ENCODE results near the gene SMLR1. TPM values are rescaled to one million over a fixed set of nuclear protein-coding genes. Genes with fewer than 3 reads are reported as not detected.

SMLR1 gene
- total and polyA plus RNA-seq, 2 experiments from 2014 or later: not detected

DNA sequence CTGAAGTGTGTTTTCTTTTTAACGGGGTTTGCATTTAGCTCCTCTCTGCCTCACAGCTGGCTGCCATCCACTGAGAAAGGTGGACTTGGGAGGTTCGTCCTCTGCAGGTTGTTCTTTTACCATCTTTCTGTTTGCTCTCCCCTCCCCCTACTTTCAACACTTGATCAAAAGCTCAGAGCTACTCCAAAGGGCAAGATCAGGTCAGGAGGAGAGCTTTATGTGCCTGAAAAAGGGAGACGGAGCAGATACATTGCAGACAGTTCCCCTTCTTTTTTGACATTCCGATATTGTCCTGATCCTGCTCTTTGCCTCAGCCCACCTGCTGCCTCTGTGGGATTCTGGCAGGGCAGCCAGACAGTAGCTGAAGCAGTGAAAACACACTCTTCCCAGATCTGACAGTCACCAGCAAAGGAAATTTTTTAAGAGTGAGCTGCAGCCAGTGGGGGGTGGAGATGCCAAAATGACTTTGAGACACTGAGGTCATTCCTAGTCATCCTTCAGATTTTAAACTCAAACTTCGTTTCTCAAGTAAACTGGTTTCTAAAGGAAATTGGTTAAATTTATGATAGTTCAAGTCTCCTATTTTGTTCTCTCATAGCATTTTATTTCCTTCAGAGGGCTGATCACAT lies 26.5 kb downstream of the SMLR1 start (continued):
- TF ChIP-seq, protein P1, sequence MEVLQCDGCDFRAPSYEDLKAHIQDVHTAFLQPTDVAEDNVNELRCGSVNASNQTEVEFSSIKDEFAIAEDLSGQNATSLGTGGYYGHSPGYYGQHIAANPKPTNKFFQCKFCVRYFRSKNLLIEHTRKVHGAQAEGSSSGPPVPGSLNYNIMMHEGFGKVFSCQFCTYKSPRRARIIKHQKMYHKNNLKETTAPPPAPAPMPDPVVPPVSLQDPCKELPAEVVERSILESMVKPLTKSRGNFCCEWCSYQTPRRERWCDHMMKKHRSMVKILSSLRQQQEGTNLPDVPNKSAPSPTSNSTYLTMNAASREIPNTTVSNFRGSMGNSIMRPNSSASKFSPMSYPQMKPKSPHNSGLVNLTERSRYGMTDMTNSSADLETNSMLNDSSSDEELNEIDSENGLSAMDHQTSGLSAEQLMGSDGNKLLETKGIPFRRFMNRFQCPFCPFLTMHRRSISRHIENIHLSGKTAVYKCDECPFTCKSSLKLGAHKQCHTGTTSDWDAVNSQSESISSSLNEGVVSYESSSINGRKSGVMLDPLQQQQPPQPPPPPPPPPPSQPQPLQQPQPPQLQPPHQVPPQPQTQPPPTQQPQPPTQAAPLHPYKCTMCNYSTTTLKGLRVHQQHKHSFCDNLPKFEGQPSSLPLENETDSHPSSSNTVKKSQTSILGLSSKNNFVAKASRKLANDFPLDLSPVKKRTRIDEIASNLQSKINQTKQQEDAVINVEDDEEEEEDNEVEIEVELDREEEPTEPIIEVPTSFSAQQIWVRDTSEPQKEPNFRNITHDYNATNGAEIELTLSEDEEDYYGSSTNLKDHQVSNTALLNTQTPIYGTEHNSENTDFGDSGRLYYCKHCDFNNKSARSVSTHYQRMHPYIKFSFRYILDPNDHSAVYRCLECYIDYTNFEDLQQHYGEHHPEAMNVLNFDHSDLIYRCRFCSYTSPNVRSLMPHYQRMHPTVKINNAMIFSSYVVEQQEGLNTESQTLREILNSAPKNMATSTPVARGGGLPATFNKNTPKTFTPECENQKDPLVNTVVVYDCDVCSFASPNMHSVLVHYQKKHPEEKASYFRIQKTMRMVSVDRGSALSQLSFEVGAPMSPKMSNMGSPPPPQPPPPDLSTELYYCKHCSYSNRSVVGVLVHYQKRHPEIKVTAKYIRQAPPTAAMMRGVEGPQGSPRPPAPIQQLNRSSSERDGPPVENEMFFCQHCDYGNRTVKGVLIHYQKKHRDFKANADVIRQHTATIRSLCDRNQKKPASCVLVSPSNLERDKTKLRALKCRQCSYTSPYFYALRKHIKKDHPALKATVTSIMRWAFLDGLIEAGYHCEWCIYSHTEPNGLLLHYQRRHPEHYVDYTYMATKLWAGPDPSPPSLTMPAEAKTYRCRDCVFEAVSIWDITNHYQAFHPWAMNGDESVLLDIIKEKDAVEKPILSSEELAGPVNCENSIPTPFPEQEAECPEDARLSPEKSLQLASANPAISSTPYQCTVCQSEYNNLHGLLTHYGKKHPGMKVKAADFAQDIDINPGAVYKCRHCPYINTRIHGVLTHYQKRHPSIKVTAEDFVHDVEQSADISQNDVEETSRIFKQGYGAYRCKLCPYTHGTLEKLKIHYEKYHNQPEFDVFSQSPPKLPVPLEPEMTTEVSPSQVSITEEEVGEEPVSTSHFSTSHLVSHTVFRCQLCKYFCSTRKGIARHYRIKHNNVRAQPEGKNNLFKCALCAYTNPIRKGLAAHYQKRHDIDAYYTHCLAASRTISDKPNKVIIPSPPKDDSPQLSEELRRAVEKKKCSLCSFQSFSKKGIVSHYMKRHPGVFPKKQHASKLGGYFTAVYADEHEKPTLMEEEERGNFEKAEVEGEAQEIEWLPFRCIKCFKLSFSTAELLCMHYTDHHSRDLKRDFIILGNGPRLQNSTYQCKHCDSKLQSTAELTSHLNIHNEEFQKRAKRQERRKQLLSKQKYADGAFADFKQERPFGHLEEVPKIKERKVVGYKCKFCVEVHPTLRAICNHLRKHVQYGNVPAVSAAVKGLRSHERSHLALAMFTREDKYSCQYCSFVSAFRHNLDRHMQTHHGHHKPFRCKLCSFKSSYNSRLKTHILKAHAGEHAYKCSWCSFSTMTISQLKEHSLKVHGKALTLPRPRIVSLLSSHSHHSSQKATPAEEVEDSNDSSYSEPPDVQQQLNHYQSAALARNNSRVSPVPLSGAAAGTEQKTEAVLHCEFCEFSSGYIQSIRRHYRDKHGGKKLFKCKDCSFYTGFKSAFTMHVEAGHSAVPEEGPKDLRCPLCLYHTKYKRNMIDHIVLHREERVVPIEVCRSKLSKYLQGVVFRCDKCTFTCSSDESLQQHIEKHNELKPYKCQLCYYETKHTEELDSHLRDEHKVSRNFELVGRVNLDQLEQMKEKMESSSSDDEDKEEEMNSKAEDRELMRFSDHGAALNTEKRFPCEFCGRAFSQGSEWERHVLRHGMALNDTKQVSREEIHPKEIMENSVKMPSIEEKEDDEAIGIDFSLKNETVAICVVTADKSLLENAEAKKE (CRISPR knock-in tag; IDR thresholded peaks at IDR 0.05): no peak
- no peak for TF ChIP-seq STAT1 (IDR thresholded peaks at IDR 0.05; ENCODE audit: unreplicated experiment)
- TF ChIP-seq JUNB (IDR thresholded peaks at IDR 0.05; ENCODE audit: unreplicated experiment): no peak

DNA sequence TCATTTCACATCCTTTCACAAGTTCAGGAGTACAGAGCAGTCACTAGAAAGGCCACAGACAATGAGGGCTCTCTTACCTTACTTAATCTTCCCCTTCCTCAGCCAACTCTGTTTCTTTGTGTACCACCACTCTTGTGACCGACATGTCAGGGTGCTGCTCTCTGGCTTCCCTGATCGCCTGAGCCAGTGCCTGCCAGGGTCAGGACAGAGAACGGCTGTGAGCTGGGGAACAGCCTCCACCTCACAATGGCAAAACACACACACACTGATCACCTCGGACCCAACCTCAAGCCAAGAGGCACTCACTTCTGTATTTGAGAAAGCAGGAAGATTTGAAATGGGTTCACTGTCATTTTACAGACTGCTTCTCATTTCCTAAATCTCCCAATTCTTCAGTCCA lies 30.8 kb downstream of the SMLR1 start:
- Histone ChIP-seq H4K20me1 (replicated peaks; ENCODE audit: insufficient read depth) (no peaks in the 10 kb centered on the region), H3K27ac (ENCODE audit: low read depth) (no peak overlapping the region), H3K9me2 (ENCODE audit: insufficient read depth) (no peaks in the 10 kb centered on the region), H3K4me2 (no peak overlapping the region), H3K36me3 (ENCODE audit: insufficient read depth) (no peaks in the 10 kb centered on the region), H3F3A (replicated peaks; ENCODE audit: low read depth) (no peaks in the 10 kb centered on the region), H2AFZ (no peak overlapping the region), H3K27me3 (ENCODE audit: insufficient read depth) (no peaks in the 10 kb centered on the region), H3K79me2 (replicated peaks; ENCODE audit: insufficient read depth) (no peaks in the 10 kb centered on the region), H3K4me3 (no peak overlapping the region), H3K4me1 (ENCODE audit: insufficient read depth) (peaks cover 24% of the 10 kb centered on the region)
- H3K27me3 Mint-ChIP-seq (ENCODE audit: insufficient read depth, low read depth, poor library complexity): no peaks in the 10 kb centered on the region
- DNase-seq (ENCODE audit: low spot score) (peak; percentile 15), ATAC-seq (peak; percentile 67)
- H3K36me3 Mint-ChIP-seq (ENCODE audit: low read depth): peaks cover 11% of the 10 kb centered on the region; the same call in 1 of the 3 replicates
- H3K27ac Mint-ChIP-seq: peak overlapping the region; percentile 89
- TF ChIP-seq POLR2AphosphoS5 (IDR thresholded peaks at IDR 0.05; ENCODE audit: low read depth): no peak
- H3K4me3 Mint-ChIP-seq: no peak overlapping the region
- no peaks in the 10 kb centered on the region for H3K9me3 Mint-ChIP-seq
- peaks cover 33% of the 10 kb centered on the region for H3K4me1 Mint-ChIP-seq
